ENCODE results near the gene MAP3K21.

Gene MAP3K21

GRCh38 chr1:233327651-233328141 lies at the start of gene MAP3K21:
Gene MAP3K21, plus strand, starts transcription at chr1:233327724. Its CDS starts 305 bp downstream, at chr1:233328029.
- no peak for DNase-seq

GRCh38 chr1:233278631-233279030 lies 48.9 kb upstream of the MAP3K21 start:
- DNase-seq: no peak

- DNase-seq: no peak
Observed at GRCh38 chr1:233279971-233280370, 47.6 kb upstream of the MAP3K21 start.

GRCh38 chr1:233281711-233282581 lies 45.6 kb upstream of the MAP3K21 start:
- DNase-seq: no peak

GRCh38 chr1:233282582-233282886 lies 45.0 kb upstream of the MAP3K21 start:
- DNase-seq: no peak

- DNase-seq: no peak
Observed at GRCh38 chr1:233289676-233290075, 37.8 kb upstream of the MAP3K21 start.

- DNase-seq: no peak
Observed at GRCh38 chr1:233290396-233291034, 37.0 kb upstream of the MAP3K21 start.

- no peak for DNase-seq
Observed at GRCh38 chr1:233293556-233294446, 33.7 kb upstream of the MAP3K21 start.

GRCh38 chr1:233294913-233295236 lies 32.6 kb upstream of the MAP3K21 start:
- peak; percentile 52 to 68 for DNase-seq

- DNase-seq: peak; percentile 84 to 89
Observed at GRCh38 chr1:233295237-233295974, 32.1 kb upstream of the MAP3K21 start, which contains the start of gene PCNX2. Gene PCNX2, minus strand, starts transcription at chr1:233295725. Its CDS starts 247 bp downstream, at chr1:233295478.

GRCh38 chr1:233295975-233296322 lies 31.6 kb upstream of the MAP3K21 start:
- no peak for DNase-seq

- DNase-seq: no peak
Observed at GRCh38 chr1:233299450-233299849, 28.1 kb upstream of the MAP3K21 start.

GRCh38 chr1:233300326-233300725 lies 27.2 kb upstream of the MAP3K21 start:
- no peak for DNase-seq

- DNase-seq: peak; percentile 47 to 63
Observed at GRCh38 chr1:233304489-233305102, 22.9 kb upstream of the MAP3K21 start.

GRCh38 chr1:233313434-233314155 lies 13.9 kb upstream of the MAP3K21 start:
- DNase-seq: no peak

GRCh38 chr1:233315718-233316301 lies 11.7 kb upstream of the MAP3K21 start:
- DNase-seq: no peak

- no peak for DNase-seq
Observed at GRCh38 chr1:233316473-233316872, 11.1 kb upstream of the MAP3K21 start.

GRCh38 chr1:233319272-233319671 lies 8.3 kb upstream of the MAP3K21 start:
- DNase-seq: no peak

GRCh38 chr1:233320023-233320422 lies 7.5 kb upstream of the MAP3K21 start:
- DNase-seq: no peak

- no peak for DNase-seq
Observed at GRCh38 chr1:233323718-233324117, 3.8 kb upstream of the MAP3K21 start.

GRCh38 chr1:233326319-233326718 lies 1.2 kb upstream of the MAP3K21 start:
- DNase-seq: no peak
